Measurements from ENCODE around the gene USP36. TPM values are rescaled to one million over a fixed set of nuclear protein-coding genes. Genes with fewer than 3 reads are reported as not detected.

Gene USP36
- total RNA-seq, 2 donors from 2014 or later = 57.1 to 62.5 TPM

- no peaks in the 10 kb centered on the region for H3K27me3 ChIP-seq (ENCODE audit: control insufficient read depth, insufficient read depth, low read length, poor library complexity, severe bottlenecking)
- TF ChIP-seq, protein P1, sequence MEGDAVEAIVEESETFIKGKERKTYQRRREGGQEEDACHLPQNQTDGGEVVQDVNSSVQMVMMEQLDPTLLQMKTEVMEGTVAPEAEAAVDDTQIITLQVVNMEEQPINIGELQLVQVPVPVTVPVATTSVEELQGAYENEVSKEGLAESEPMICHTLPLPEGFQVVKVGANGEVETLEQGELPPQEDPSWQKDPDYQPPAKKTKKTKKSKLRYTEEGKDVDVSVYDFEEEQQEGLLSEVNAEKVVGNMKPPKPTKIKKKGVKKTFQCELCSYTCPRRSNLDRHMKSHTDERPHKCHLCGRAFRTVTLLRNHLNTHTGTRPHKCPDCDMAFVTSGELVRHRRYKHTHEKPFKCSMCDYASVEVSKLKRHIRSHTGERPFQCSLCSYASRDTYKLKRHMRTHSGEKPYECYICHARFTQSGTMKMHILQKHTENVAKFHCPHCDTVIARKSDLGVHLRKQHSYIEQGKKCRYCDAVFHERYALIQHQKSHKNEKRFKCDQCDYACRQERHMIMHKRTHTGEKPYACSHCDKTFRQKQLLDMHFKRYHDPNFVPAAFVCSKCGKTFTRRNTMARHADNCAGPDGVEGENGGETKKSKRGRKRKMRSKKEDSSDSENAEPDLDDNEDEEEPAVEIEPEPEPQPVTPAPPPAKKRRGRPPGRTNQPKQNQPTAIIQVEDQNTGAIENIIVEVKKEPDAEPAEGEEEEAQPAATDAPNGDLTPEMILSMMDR (conservative IDR thresholded peaks at IDR 0.05) = peak; percentile 43
- Mint-ChIP-seq H3K27me3 (ENCODE audit: insufficient read depth) (no peaks in the 10 kb centered on the region), H3K36me3 (ENCODE audit: low read depth) (peaks cover 9% of the 10 kb centered on the region), H3K4me1 (no peaks in the 10 kb centered on the region), H3K4me3 (no peak overlapping the region), H3K27ac (no peak overlapping the region), H3K9me3 (no peaks in the 10 kb centered on the region)
- DNase-seq = peak; percentile 78
- H3K36me3 ChIP-seq (ENCODE audit: control insufficient read depth, insufficient read depth, low read length) = peaks cover 5% of the 10 kb centered on the region
- no peaks in the 10 kb centered on the region for H3K9me3 ChIP-seq (ENCODE audit: control insufficient read depth, low read length)
- WGBS, 2 experiments (ENCODE audit: insufficient coverage in 1 of 2, insufficient read length in 1 of 2) = 89 to 94% methylated on average over 15 to 16 of the region's 16 CpGs
- H3K27ac ChIP-seq (ENCODE audit: low read depth, low read length) = no peak overlapping the region
- no peak overlapping the region for H3K4me3 ChIP-seq (ENCODE audit: low read length)
- no peaks in the 10 kb centered on the region for H3K4me1 ChIP-seq (ENCODE audit: control insufficient read depth, insufficient read depth, low read length)
- H3K9ac ChIP-seq (ENCODE audit: extremely low read depth, low read length, poor library complexity, severe bottlenecking) = no peak overlapping the region
Measured at GRCh38 chr17:78852709-78853121, 12.1 kb upstream of the USP36 start.

DNA sequence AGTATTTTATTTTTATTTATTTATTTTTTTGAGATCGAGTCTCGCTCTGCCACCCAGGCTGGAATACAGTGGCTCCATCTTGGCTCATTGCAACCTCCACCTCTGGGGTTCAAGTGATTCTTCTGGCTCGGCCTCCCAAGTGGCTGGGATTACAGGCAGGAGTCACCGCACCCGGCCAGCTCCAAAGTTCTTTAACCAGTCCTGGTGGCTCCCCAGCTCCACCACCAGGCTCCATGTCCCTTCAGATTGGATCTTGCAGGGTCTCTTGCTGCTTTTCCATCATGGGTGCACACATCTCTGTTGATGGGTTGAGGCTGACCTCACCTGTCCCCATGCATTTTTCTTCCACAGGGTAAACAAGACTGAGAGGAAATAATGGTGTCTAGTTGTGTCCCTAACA lies 8.4 kb upstream of the USP36 start:
- H3K4me3 ChIP-seq (ENCODE audit: low read length) = no peak overlapping the region
- H3K36me3 ChIP-seq (ENCODE audit: control insufficient read depth, insufficient read depth, low read length) = no peaks in the 10 kb centered on the region
- no peaks in the 10 kb centered on the region for H3K9me3 ChIP-seq (ENCODE audit: control insufficient read depth, low read length)
- H3K9ac ChIP-seq (ENCODE audit: extremely low read depth, low read length, poor library complexity, severe bottlenecking) = no peak overlapping the region
- no peaks in the 10 kb centered on the region for H3K4me1 ChIP-seq (ENCODE audit: control insufficient read depth, insufficient read depth, low read length)
- no peaks in the 10 kb centered on the region for H3K27me3 ChIP-seq (ENCODE audit: control insufficient read depth, insufficient read depth, low read length, poor library complexity, severe bottlenecking)
- DNase-seq = no peak
- H3K27ac ChIP-seq (ENCODE audit: low read depth, low read length) = no peak overlapping the region
- Mint-ChIP-seq H3K36me3 (ENCODE audit: low read depth) (peaks cover 3% of the 10 kb centered on the region), H3K4me1 (no peaks in the 10 kb centered on the region), H3K27ac (no peak overlapping the region), H3K4me3 (no peak overlapping the region), H3K27me3 (ENCODE audit: insufficient read depth) (no peaks in the 10 kb centered on the region), H3K9me3 (no peaks in the 10 kb centered on the region)
- 91 to 97% methylated on average over 4 to 5 of the region's 5 CpGs for WGBS, 2 experiments (ENCODE audit: insufficient coverage in 1 of 2, insufficient read length in 1 of 2)
- TF ChIP-seq, protein P1 (conservative IDR thresholded peaks at IDR 0.05) = no peak

GRCh38 chr17:78847052-78847451 lies 6.4 kb upstream of the USP36 start:
- Mint-ChIP-seq H3K4me3 (no peak overlapping the region), H3K9me3 (no peaks in the 10 kb centered on the region), H3K4me1 (peaks cover 2% of the 10 kb centered on the region), H3K27me3 (ENCODE audit: insufficient read depth) (no peaks in the 10 kb centered on the region), H3K27ac (no peak overlapping the region), H3K36me3 (ENCODE audit: low read depth) (no peaks in the 10 kb centered on the region)
- DNase-seq = no peak
- Histone ChIP-seq H3K36me3 (ENCODE audit: control insufficient read depth, insufficient read depth, low read length) (no peaks in the 10 kb centered on the region), H3K9me3 (ENCODE audit: control insufficient read depth, low read length) (no peaks in the 10 kb centered on the region), H3K27ac (ENCODE audit: low read depth, low read length) (no peak overlapping the region), H3K4me3 (ENCODE audit: low read length) (no peak overlapping the region), H3K4me1 (ENCODE audit: control insufficient read depth, insufficient read depth, low read length) (no peaks in the 10 kb centered on the region), H3K9ac (ENCODE audit: extremely low read depth, low read length, poor library complexity, severe bottlenecking) (no peak overlapping the region), H3K27me3 (ENCODE audit: control insufficient read depth, insufficient read depth, low read length, poor library complexity, severe bottlenecking) (no peaks in the 10 kb centered on the region)
- 71% methylated on average over 2 of the region's 3 CpGs; no CpG with 5 or more reads in 1 of the 2 experiments for WGBS, 2 experiments (ENCODE audit: insufficient coverage in 1 of 2, insufficient read length in 1 of 2)
- TF ChIP-seq, protein P1 (conservative IDR thresholded peaks at IDR 0.05) = no peak
